OCI-LY1 (cell line): Measurements from ENCODE around the gene RUVBL2.

Experiments used
- H2AFZ ChIP-seq: fragments of 200-600 bp; sonication (generic), shearing (Covaris generic); 2 replicates; pipeline ENCODE4 v1.6.0; 2014; ENCODE audit warnings: antibody characterized with exemption, mild to moderate bottlenecking, low read length
- H3F3A ChIP-seq: fragments of 200-600 bp; sonication (generic), shearing (Covaris generic); 2 replicates; pipeline ENCODE4 v1.6.0; 2014; ENCODE audit warnings: mild to moderate bottlenecking, antibody characterized with exemption, low read length, moderate library complexity; ENCODE audit not compliant: insufficient read depth
- H3K27ac ChIP-seq: fragments of 200-600 bp; sonication (generic); 2 replicates; pipeline ENCODE4 v1.5.1; 2014; ENCODE audit warnings: low read length, mixed run types, mild to moderate bottlenecking, low read depth; ENCODE audit not compliant: poor library complexity, severe bottlenecking
- H3K27me3 ChIP-seq: fragments of 200-600 bp; sonication (generic); 2 replicates; pipeline ENCODE4 v1.6.0; 2014; ENCODE audit warnings: antibody characterized with exemption, mild to moderate bottlenecking, low read length, moderate library complexity; ENCODE audit not compliant: insufficient read depth
- H3K36me3 ChIP-seq: fragments of 200-600 bp; sonication (generic); 2 replicates; pipeline ENCODE4 v1.6.1; 2014; ENCODE audit warnings: mild to moderate bottlenecking, antibody characterized with exemption, low read length, moderate library complexity, mixed read lengths; ENCODE audit not compliant: insufficient read depth
- H3K4me1 ChIP-seq: fragments of 200-600 bp; sonication (generic); 2 replicates; pipeline ENCODE4 v1.5.1; 2014; ENCODE audit warnings: mild to moderate bottlenecking, low read length, moderate library complexity; ENCODE audit not compliant: insufficient read depth, severe bottlenecking
- H3K4me2 ChIP-seq: fragments of 200-600 bp; sonication (generic), shearing (Covaris generic); 2 replicates; pipeline ENCODE4 v1.6.1; 2014; ENCODE audit warnings: low read length
- H3K4me3 ChIP-seq: fragments of 200-600 bp; sonication (generic); 2 replicates; pipeline ENCODE4 v1.5.1; 2014; ENCODE audit warnings: low read length, low read depth, mild to moderate bottlenecking, mixed read lengths; ENCODE audit not compliant: poor library complexity, severe bottlenecking
- H3K79me2 ChIP-seq: fragments of 200-600 bp; shearing (Covaris generic); 2 replicates; pipeline ENCODE4 v1.6.1; 2016; ENCODE audit warnings: mixed run types, low read length, mixed read lengths; ENCODE audit not compliant: insufficient read depth
- H3K9ac ChIP-seq: fragments of 200-600 bp; sonication (generic), shearing (Covaris generic); 2 replicates; pipeline ENCODE4 v1.6.1; 2014; ENCODE audit warnings: mild to moderate bottlenecking, low read length, mixed read lengths
- H3K9me2 ChIP-seq: fragments of 200-600 bp; sonication (generic), shearing (Covaris generic); 2 replicates; pipeline ENCODE4 v1.6.1; 2014; ENCODE audit warnings: low read depth, mild to moderate bottlenecking, low read length, mixed read lengths
- H3K9me3 ChIP-seq: fragments of 200-600 bp; shearing (Covaris generic); 2 replicates; pipeline ENCODE4 v1.6.1; 2014; ENCODE audit warnings: low read length, mixed read lengths
- H4K20me1 ChIP-seq: fragments of 200-600 bp; sonication (generic), shearing (Covaris generic); 2 replicates; pipeline ENCODE4 v1.6.0; 2016; ENCODE audit warnings: mild to moderate bottlenecking, low read length; ENCODE audit not compliant: insufficient read depth
- CTCF ChIP-seq: fragments of 200-600 bp; sonication (generic), shearing (Covaris generic); IDR thresholded peaks from 2 replicates; pipeline ENCODE4 v1.5.1; 2017; ENCODE audit warnings: mild to moderate bottlenecking, antibody characterized with exemption, low read length, moderate library complexity, mixed read lengths
- EZH2 ChIP-seq: fragments of 200-600 bp; sonication (generic), shearing (Covaris generic); IDR thresholded peaks from 2 replicates; pipeline ENCODE4 v1.8.0; 2017; ENCODE audit warnings: borderline replicate concordance, mixed run types, mild to moderate bottlenecking, antibody characterized with exemption, low read length, moderate library complexity, mixed read lengths

Gene RUVBL2

DNA sequence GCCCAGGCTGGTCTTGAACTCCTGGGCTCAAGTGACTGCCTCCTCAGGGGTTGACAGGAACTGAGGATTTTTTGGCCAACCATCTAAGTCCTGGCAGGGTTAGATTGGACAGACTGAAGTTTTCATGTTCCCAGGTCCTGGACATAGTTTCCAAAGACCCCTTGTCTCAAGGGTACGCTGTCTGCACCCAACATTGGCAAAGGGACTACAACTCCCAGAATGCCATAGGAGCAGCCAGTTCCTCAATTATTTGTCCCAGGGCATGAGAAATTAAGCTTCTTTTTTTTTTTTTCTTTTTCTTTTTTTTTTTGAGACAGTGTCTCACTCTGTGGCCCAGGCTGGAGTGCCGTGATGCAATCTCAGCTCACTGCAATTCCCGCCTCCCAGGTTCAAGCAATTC is 7.5 kb upstream of the RUVBL2 start:
- no peak overlapping the region for H3K4me2 ChIP-seq
- TF ChIP-seq CTCF (no peak), EZH2 (no peak)

DNA sequence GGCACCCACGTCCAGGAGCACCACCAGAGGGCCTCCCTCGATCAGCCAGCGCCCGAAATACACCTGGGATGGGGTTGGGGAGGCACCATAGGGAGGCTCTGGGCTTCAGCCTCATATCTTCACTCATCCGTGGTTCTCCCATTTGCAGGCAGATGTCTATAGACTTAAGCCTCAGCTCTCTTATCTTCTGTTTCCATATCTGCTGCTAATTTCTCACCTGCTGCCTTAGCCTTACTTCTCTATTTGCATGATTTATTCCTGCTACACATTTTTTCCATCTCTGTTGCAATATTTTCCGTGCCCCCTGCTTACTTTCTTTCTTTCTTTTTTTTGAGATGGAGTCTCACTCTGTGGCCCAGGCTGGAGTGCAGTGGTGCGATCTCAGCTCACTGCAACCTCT is 6.4 kb upstream of the RUVBL2 start:
- Histone ChIP-seq H3K4me2 (no peak overlapping the region), H3K36me3 (peaks cover 46% of the 10 kb centered on the region), H3K79me2 (0 out of 2 replicates have a peak, but pooled peaks cover 4% of the 10 kb centered on the region), H3K4me3 (no peak overlapping the region), H3F3A (no peaks in the 10 kb centered on the region), H4K20me1 (no peaks in the 10 kb centered on the region), H3K9me3 (no peaks in the 10 kb centered on the region), H3K4me1 (peaks cover 24% of the 10 kb centered on the region), H3K27ac (peak overlapping the region; percentile 70), H3K9me2 (no peaks in the 10 kb centered on the region), H2AFZ (no peak overlapping the region), H3K27me3 (no peaks in the 10 kb centered on the region), H3K9ac (no peak overlapping the region)
- TF ChIP-seq CTCF (peak; percentile 27; the same call in 1 of the 2 replicates), EZH2 (no peak)

More for the DNA sequence above, 7.5 kb upstream of the RUVBL2 start:
- Histone ChIP-seq H3F3A (no peaks in the 10 kb centered on the region), H3K79me2 (no peaks in the 10 kb centered on the region), H3K4me3 (no peak overlapping the region), H3K36me3 (peaks cover 46% of the 10 kb centered on the region), H3K4me1 (peaks cover 14% of the 10 kb centered on the region), H3K9me2 (no peaks in the 10 kb centered on the region), H3K27ac (no peak overlapping the region), H3K9me3 (no peaks in the 10 kb centered on the region), H2AFZ (no peak overlapping the region), H3K9ac (no peak overlapping the region), H3K27me3 (no peaks in the 10 kb centered on the region), H4K20me1 (no peaks in the 10 kb centered on the region)

- 0 out of 2 replicates have a peak, but pooled peaks cover 6% of the 10 kb centered on the region for H3K79me2 ChIP-seq
- no peaks in the 10 kb centered on the region for H3K9me2 ChIP-seq
- no peak overlapping the region for H3K4me2 ChIP-seq
- no peaks in the 10 kb centered on the region for H4K20me1 ChIP-seq
- H3K9ac ChIP-seq: no peak overlapping the region
- no peaks in the 10 kb centered on the region for H3K9me3 ChIP-seq
- peaks cover 37% of the 10 kb centered on the region for H3K36me3 ChIP-seq
- no peaks in the 10 kb centered on the region for H3K27me3 ChIP-seq
- H3K4me3 ChIP-seq: no peak overlapping the region
- H3F3A ChIP-seq: no peaks in the 10 kb centered on the region
- H3K4me1 ChIP-seq: peaks cover 24% of the 10 kb centered on the region
- TF ChIP-seq EZH2 (no peak), CTCF (no peak)
- H3K27ac ChIP-seq: peak overlapping the region; percentile 70
- no peak overlapping the region for H2AFZ ChIP-seq
Measured at GRCh38 chr19:48988286-48988685, 5.4 kb upstream of the RUVBL2 start.
